Endothelial cell of umbilical vein (primary cell): ENCODE measurements around the gene TTLL12. TPM values are rescaled to one million over a fixed set of nuclear protein-coding genes. Genes with fewer than 3 reads are reported as not detected.

Experiments used
- BruUV-seq: library from RNA; stranded (reverse); fragments of 400-500 nt; replicated peaks from 2 replicates; lab custom pipeline; 2021; lab: Mats Ljungman, UMichigan
- CTCF ChIA-PET: fragments of 300-600, 350-600 bp; sonication (Branson Sonifier 250); formaldehyde crosslinking; loops from one replicate; lab custom pipeline; 2021; ENCODE audit warnings: antibody characterized with exemption, inconsistent platforms; lab: Charles Lee
- POLR2A ChIA-PET: fragments of 300-600, 350-600 bp; sonication (Branson Sonifier 250); formaldehyde crosslinking; loops from one replicate; lab custom pipeline; 2021; ENCODE audit warnings: antibody characterized with exemption, inconsistent platforms; lab: Charles Lee
- DNase-seq: peaks from one replicate; pipeline ENCODE4 v3.0.0-alpha.2; 2011; ENCODE audit warnings: low read depth, low spot score
- FAIRE-seq: peaks from 2 replicates; lab custom pipeline; 2011; peaks lifted over from hg19 to GRCh38; lab: Jason Lieb, UNC
- H2AFZ ChIP-seq: 2 replicates; pipeline ENCODE4 v1.6.0; 2012; ENCODE audit warnings: low read depth, low read length, control low read depth, inconsistent platforms
- H3K27ac ChIP-seq: 2 replicates; pipeline ENCODE4 v1.5.1; 2011; ENCODE audit warnings: low read depth, mild to moderate bottlenecking, control low read depth, low read length, moderate library complexity; ENCODE audit not compliant: insufficient read depth
- H3K27me3 ChIP-seq, 2 experiments: 2 replicates each; pipeline versions ENCODE4 v1.6.0 to v1.6.1; 2011; ENCODE audit warnings: low read length in 2 of 2, mixed read lengths in 1 of 2; ENCODE audit not compliant: control insufficient read depth in 2 of 2, insufficient read depth in 2 of 2
- H3K36me3 ChIP-seq, 2 experiments: 2 replicates in 1 of 2; 3 replicates in 1 of 2; pipeline ENCODE4 v1.5.1; 2011; ENCODE audit warnings: low read length in 2 of 2, mild to moderate bottlenecking in 1 of 2, moderate library complexity in 1 of 2; ENCODE audit not compliant: control insufficient read depth in 2 of 2, insufficient read depth in 2 of 2; ENCODE audit errors: extremely low read depth in 1 of 2
- H3K4me1 ChIP-seq: 3 replicates; pipeline ENCODE4 v1.5.1; 2011; ENCODE audit warnings: mild to moderate bottlenecking, low read length; ENCODE audit not compliant: control insufficient read depth, insufficient read depth; ENCODE audit errors: extremely low read depth
- H3K4me2 ChIP-seq: 2 replicates; pipeline ENCODE4 v1.6.1; 2011; ENCODE audit warnings: low read length, control low read depth, mixed read lengths; ENCODE audit not compliant: insufficient read depth
- H3K4me3 ChIP-seq, 3 experiments: fragments of 200-600 bp in 1 of 3; sonication (generic), shearing (Covaris generic) in 1 of 3; replicated peaks in 1 of 3; 2 replicates each; pipeline ENCODE4 v1.5.1; 2011 to 2016; ENCODE audit warnings: control low read depth in 3 of 3, low read length in 3 of 3, mild to moderate bottlenecking in 2 of 3, inconsistent platforms in 1 of 3, low read depth in 1 of 3, moderate library complexity in 1 of 3; ENCODE audit not compliant: insufficient read depth in 1 of 3
- H3K79me2 ChIP-seq: 2 replicates; pipeline ENCODE4 v1.6.0; 2012; ENCODE audit warnings: low read length, inconsistent platforms; ENCODE audit not compliant: control insufficient read depth, insufficient read depth
- H3K9ac ChIP-seq: replicated peaks from 2 replicates; pipeline ENCODE3; 2011; ENCODE audit warnings: low read length, control low read depth; ENCODE audit not compliant: insufficient read depth; ENCODE audit errors: extremely low read depth
- H3K9me1 ChIP-seq: replicated peaks from 3 replicates; pipeline ENCODE4 v1.6.0; 2011; ENCODE audit warnings: mild to moderate bottlenecking, low read length; ENCODE audit not compliant: control insufficient read depth, insufficient read depth; ENCODE audit errors: extremely low read depth
- H3K9me3 ChIP-seq: replicated peaks from 2 replicates; pipeline ENCODE4 v1.5.1; 2012; ENCODE audit warnings: low read length, inconsistent platforms; ENCODE audit not compliant: control insufficient read depth, insufficient read depth
- H4K20me1 ChIP-seq: replicated peaks from 2 replicates; pipeline ENCODE3; 2011; ENCODE audit warnings: mild to moderate bottlenecking, low read length; ENCODE audit not compliant: control insufficient read depth, insufficient read depth; ENCODE audit errors: extremely low read depth
- EZH2 ChIP-seq: IDR thresholded peaks from 2 replicates; pipeline ENCODE4 v1.6.1; 2012; ENCODE audit warnings: borderline replicate concordance, low read depth, mild to moderate bottlenecking, moderate library complexity, low read length, inconsistent platforms; ENCODE audit not compliant: severe bottlenecking
- FOS ChIP-seq: IDR thresholded peaks from 2 replicates; pipeline ENCODE4 v1.6.1; 2011; ENCODE audit warnings: mild to moderate bottlenecking, low read length, moderate library complexity, borderline replicate concordance; ENCODE audit not compliant: insufficient read depth
- GATA2 ChIP-seq: IDR thresholded peaks from 2 replicates; pipeline ENCODE4 v1.7.0; 2011; ENCODE audit warnings: low read depth, mild to moderate bottlenecking, moderate library complexity, mixed read lengths, low read length; ENCODE audit not compliant: insufficient read length, insufficient read depth
- MYC ChIP-seq: IDR thresholded peaks from one replicate; pipeline ENCODE4 v1.6.1; 2011; ENCODE audit warnings: mild to moderate bottlenecking, low read depth, low read length
- POLR2A ChIP-seq: IDR thresholded peaks from 2 replicates; pipeline ENCODE4 v1.6.1; 2012; ENCODE audit warnings: low read depth, mild to moderate bottlenecking, control low read depth, low read length
- POLR2AphosphoS5 ChIP-seq: IDR thresholded peaks from 2 replicates; pipeline ENCODE4 v1.6.1; 2012; ENCODE audit warnings: low read depth, mild to moderate bottlenecking, control low read depth, low read length, moderate library complexity; ENCODE audit not compliant: insufficient read depth
- dilution Hi-C: fragments of 300-500 bp; cut with MboI; formaldehyde crosslinking; loops from one replicate; pipeline ENCODE4 v1.15.0; 2019; ENCODE audit warnings: low sequenced_read_pairs; ENCODE audit not compliant: extremely low pct_ligation_motif_present
- intact Hi-C: fragments of 100-400 bp; cut with micrococcal nuclease; formaldehyde crosslinking; loops from one replicate; pipeline ENCODE4 v1.10.0; 2022
- polyA plus RNA-seq, 4 experiments: library from polyadenylated mRNA; depleted of rRNA in 3 of 4; stranded (reverse) in 3 of 4; unstranded in 1 of 4; fragments of >200 nt; gene quantifications; 2 replicates each; pipeline versions ENCODE4 v1.2.1 to v1.2.3, GENCODE V29; 2011 to 2012; ENCODE audit warnings: missing spikeins in 1 of 4
- total RNA-seq: library from RNA; stranded (reverse); gene quantifications from 2 replicates; pipeline ENCODE4 v1.2.3, GENCODE V29; 2021
- TF ChIP-seq, protein P1 (sequence below): IDR thresholded peaks from 2 replicates; pipeline ENCODE4 v1.6.1; 2011; ENCODE audit not compliant: insufficient read depth, insufficient read length
- TF ChIP-seq, protein P2 (sequence below), 2 donors: IDR thresholded peaks; 1 replicate in 1 of 2; 2 replicates in 1 of 2; pipeline ENCODE4 v1.5.1; 2011; ENCODE audit warnings: low read length in 2 of 2, mild to moderate bottlenecking in 2 of 2, moderate library complexity in 2 of 2, control low read depth in 1 of 2, inconsistent platforms in 1 of 2, low read depth in 1 of 2; ENCODE audit not compliant: insufficient read depth in 1 of 2; ENCODE audit errors: extremely low read depth in 1 of 2

TTLL12 gene
- total and polyA plus RNA-seq, 2 donors (not counting 3 experiments of a cell fraction or from before 2014, with no cell fraction given): 26.2 to 36.5 TPM

DNA sequence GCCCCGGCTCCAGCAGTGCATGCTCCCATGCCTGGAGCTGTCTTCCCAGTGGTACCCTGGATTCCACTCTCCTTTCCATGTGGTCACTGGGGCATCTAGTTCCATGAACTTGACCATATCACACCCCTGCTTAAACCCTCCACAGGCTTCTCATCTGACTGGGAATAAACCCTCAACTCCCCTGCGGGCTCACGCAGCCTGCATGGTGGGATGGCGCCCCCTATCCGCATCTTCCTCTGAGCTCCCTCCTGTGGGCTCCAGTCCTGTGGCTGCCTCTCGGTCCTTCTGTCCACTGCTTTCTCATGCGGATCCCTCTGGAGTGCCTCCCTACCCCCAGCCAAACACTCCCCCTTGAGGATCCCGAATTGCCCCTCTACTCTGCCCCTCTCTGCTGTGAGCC is 41.4 kb upstream of the TTLL12 start:
- FAIRE-seq: no peak
- CTCF ChIA-PET: interaction anchor here (0.7 to 7.7 kb wide), 14 partner anchors 10 to 607 kb away, joined by 3 to 89 read pairs (median 4); partner anchors contain the start of genes BIK and TTLL12

More for the DNA sequence above, 41.4 kb upstream of the TTLL12 start:
- H3K9me1 ChIP-seq: no peaks in the 10 kb centered on the region
- no TSS peak for BruUV-seq
- no peak overlapping the region for H2AFZ ChIP-seq
- peak; percentile 36 for DNase-seq
- no peaks in the 10 kb centered on the region for H3K4me1 ChIP-seq
- no peaks in the 10 kb centered on the region for H4K20me1 ChIP-seq
- POLR2A ChIA-PET: no interaction called here
- intact Hi-C loops (loop anchor here (1.0 kb wide), 1 partner anchor 41 kb away; the partner anchor contains the start of gene TTLL12), dilution Hi-C loops (no loop called here)
- no peak overlapping the region for H3K4me2 ChIP-seq
- H3K27me3 ChIP-seq: no peaks in the 10 kb centered on the region
- H3K36me3 ChIP-seq: no peaks in the 10 kb centered on the region
- no peak overlapping the region for H3K9ac ChIP-seq
- H3K27ac ChIP-seq: no peak overlapping the region
- TF ChIP-seq POLR2A (no peak), EZH2 (no peak), FOS (no peak), MYC (no peak), POLR2AphosphoS5 (no peak), GATA2 (no peak)
- TF ChIP-seq, protein P1, sequence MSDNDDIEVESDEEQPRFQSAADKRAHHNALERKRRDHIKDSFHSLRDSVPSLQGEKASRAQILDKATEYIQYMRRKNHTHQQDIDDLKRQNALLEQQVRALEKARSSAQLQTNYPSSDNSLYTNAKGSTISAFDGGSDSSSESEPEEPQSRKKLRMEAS: no peak
- TF ChIP-seq, protein P2, sequence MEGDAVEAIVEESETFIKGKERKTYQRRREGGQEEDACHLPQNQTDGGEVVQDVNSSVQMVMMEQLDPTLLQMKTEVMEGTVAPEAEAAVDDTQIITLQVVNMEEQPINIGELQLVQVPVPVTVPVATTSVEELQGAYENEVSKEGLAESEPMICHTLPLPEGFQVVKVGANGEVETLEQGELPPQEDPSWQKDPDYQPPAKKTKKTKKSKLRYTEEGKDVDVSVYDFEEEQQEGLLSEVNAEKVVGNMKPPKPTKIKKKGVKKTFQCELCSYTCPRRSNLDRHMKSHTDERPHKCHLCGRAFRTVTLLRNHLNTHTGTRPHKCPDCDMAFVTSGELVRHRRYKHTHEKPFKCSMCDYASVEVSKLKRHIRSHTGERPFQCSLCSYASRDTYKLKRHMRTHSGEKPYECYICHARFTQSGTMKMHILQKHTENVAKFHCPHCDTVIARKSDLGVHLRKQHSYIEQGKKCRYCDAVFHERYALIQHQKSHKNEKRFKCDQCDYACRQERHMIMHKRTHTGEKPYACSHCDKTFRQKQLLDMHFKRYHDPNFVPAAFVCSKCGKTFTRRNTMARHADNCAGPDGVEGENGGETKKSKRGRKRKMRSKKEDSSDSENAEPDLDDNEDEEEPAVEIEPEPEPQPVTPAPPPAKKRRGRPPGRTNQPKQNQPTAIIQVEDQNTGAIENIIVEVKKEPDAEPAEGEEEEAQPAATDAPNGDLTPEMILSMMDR (IDR thresholded peaks at IDR 0.05; ENCODE audit: extremely low read depth in 1 of 2, insufficient read depth in 1 of 2, low read depth in 1 of 2, low read length in 2 of 2): peak; percentile 24 to 66
- no peaks in the 10 kb centered on the region for H3K79me2 ChIP-seq
- no peaks in the 10 kb centered on the region for H3K9me3 ChIP-seq
- H3K4me3 ChIP-seq: no peak overlapping the region
